ENCODE measurements around the gene CSRP3. TPM values are rescaled to one million over a fixed set of nuclear protein-coding genes. Genes with fewer than 3 reads are reported as not detected.
A peak's percentile ranks its signal among the peaks of the same experiment; 100 is the strongest.

CSRP3 gene
- polyA plus RNA-seq, 1 donor from 2014 or later, result not detected

GRCh38 chr11:19187833-19188258, 13.9 kb downstream of the CSRP3 start:
- H3K27ac ChIP-seq (ENCODE audit: low read length), result peak overlapping the region; percentile 22

DNA sequence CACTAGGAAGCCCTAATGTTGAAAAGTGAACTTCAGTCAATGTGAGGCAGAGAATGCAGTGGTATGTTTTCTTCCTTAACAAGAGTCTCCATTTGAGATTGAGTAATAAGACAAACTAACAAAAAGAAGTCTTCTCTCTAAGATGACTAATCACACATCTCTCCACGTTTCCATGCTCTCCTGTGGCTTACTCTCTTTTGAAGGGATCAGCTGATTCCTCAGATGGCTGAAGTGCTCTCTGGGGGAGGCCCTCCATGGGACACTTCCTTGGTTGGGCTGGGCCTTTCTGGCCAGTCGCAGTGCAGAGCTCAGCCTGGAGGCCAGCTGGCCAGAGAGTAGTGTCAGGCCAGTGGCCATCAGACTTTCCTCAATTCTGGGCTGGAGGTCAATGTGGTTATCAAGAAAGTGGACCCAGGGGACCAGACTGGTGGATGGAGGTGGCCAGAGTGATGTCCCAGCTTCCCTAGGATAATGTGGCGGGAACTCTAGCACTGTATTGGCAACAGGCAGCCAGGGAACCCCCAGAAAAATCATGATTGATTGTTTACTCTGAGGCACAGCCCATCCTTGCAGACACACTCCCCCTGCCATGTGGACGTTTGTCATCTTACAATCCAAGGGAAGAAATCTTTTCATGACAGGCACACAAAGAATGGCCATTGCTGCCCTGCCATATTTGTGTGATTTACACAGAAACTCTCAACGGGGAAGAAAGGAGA, 14.5 kb downstream of the CSRP3 start:
- Histone ChIP-seq H3K9me2 (ENCODE audit: insufficient read depth, low read length) (no peaks in the 10 kb centered on the region), H3K4me3 (ENCODE audit: low read length) (no peak overlapping the region), H3K9me3 (ENCODE audit: low read length) (no peaks in the 10 kb centered on the region), H3F3A (ENCODE audit: insufficient read depth, low read length, poor library complexity, severe bottlenecking) (no peaks in the 10 kb centered on the region), H4K20me1 (ENCODE audit: insufficient read depth) (no peaks in the 10 kb centered on the region), H3K36me3 (ENCODE audit: insufficient read depth, low read length) (no peaks in the 10 kb centered on the region), H3K27ac (ENCODE audit: low read length) (peak overlapping the region; percentile 22), H2AFZ (ENCODE audit: low read depth, low read length) (no peak overlapping the region), H3K4me2 (ENCODE audit: low read length) (no peak overlapping the region), H3K79me2 (replicated peaks; ENCODE audit: insufficient read depth, low read length) (no peaks in the 10 kb centered on the region), H3K9ac (ENCODE audit: low read length) (no peak overlapping the region), H3K27me3 (ENCODE audit: insufficient read depth, low read depth, low read length) (no peaks in the 10 kb centered on the region)
- no peak for TF ChIP-seq EZH2 (IDR thresholded peaks at IDR 0.05; ENCODE audit: borderline replicate concordance, insufficient read depth, low read length, poor library complexity, severe bottlenecking)
- TF ChIP-seq MXI1 (conservative IDR thresholded peaks at IDR 0.05; ENCODE audit: poor library complexity, severe bottlenecking), result no peak
- TF ChIP-seq REST (IDR thresholded peaks at IDR 0.05; ENCODE audit: borderline replicate concordance), result no peak
- no peak for TF ChIP-seq TAF1 (IDR thresholded peaks at IDR 0.05; ENCODE audit: low read depth)
- TF ChIP-seq, protein P1, sequence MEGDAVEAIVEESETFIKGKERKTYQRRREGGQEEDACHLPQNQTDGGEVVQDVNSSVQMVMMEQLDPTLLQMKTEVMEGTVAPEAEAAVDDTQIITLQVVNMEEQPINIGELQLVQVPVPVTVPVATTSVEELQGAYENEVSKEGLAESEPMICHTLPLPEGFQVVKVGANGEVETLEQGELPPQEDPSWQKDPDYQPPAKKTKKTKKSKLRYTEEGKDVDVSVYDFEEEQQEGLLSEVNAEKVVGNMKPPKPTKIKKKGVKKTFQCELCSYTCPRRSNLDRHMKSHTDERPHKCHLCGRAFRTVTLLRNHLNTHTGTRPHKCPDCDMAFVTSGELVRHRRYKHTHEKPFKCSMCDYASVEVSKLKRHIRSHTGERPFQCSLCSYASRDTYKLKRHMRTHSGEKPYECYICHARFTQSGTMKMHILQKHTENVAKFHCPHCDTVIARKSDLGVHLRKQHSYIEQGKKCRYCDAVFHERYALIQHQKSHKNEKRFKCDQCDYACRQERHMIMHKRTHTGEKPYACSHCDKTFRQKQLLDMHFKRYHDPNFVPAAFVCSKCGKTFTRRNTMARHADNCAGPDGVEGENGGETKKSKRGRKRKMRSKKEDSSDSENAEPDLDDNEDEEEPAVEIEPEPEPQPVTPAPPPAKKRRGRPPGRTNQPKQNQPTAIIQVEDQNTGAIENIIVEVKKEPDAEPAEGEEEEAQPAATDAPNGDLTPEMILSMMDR (IDR thresholded peaks at IDR 0.05; ENCODE audit: poor library complexity, severe bottlenecking), result no peak
- TF ChIP-seq SMC3 (conservative IDR thresholded peaks at IDR 0.05; ENCODE audit: poor library complexity), result no peak
- no peak for TF ChIP-seq RAD21 (conservative IDR thresholded peaks at IDR 0.05)
- TF ChIP-seq POLR2AphosphoS5 (IDR thresholded peaks at IDR 0.05), result no peak
- no peak for TF ChIP-seq EP300 (conservative IDR thresholded peaks at IDR 0.05; ENCODE audit: poor library complexity, severe bottlenecking)

More at GRCh38 chr11:19187833-19188258, 13.9 kb downstream of the CSRP3 start:
- Histone ChIP-seq H3K79me2 (replicated peaks; ENCODE audit: insufficient read depth, low read length) (no peaks in the 10 kb centered on the region), H3K9me3 (ENCODE audit: low read length) (no peaks in the 10 kb centered on the region), H3K9ac (ENCODE audit: low read length) (no peak overlapping the region), H3F3A (ENCODE audit: insufficient read depth, low read length, poor library complexity, severe bottlenecking) (no peaks in the 10 kb centered on the region), H4K20me1 (ENCODE audit: insufficient read depth) (no peaks in the 10 kb centered on the region), H3K36me3 (ENCODE audit: insufficient read depth, low read length) (no peaks in the 10 kb centered on the region), H3K9me2 (ENCODE audit: insufficient read depth, low read length) (no peaks in the 10 kb centered on the region), H3K4me2 (ENCODE audit: low read length) (no peak overlapping the region), H3K27me3 (ENCODE audit: insufficient read depth, low read depth, low read length) (no peaks in the 10 kb centered on the region), H3K4me3 (ENCODE audit: low read length) (no peak overlapping the region), H2AFZ (ENCODE audit: low read depth, low read length) (no peak overlapping the region)
- TF ChIP-seq RAD21 (conservative IDR thresholded peaks at IDR 0.05) (no peak), EP300 (conservative IDR thresholded peaks at IDR 0.05; ENCODE audit: poor library complexity, severe bottlenecking) (peak; percentile 25), SMC3 (conservative IDR thresholded peaks at IDR 0.05; ENCODE audit: poor library complexity) (no peak)
- TF ChIP-seq, protein P1 (IDR thresholded peaks at IDR 0.05; ENCODE audit: poor library complexity, severe bottlenecking), result no peak
